Neutrophil (primary cell): ENCODE results near the gene VLDLR.

Experiments
- H3K27ac ChIP-seq: fragments of 200-600 bp; sonication (generic); 2 replicates; pipeline ENCODE4 v1.5.1; 2016; ENCODE audit warnings: mild to moderate bottlenecking, moderate library complexity
- H3K27me3 ChIP-seq: fragments of 200-600 bp; sonication (generic); 2 replicates; pipeline ENCODE4 v1.6.0; 2016; ENCODE audit warnings: mild to moderate bottlenecking
- H3K36me3 ChIP-seq: fragments of 200-600 bp; sonication (generic); 2 replicates; pipeline ENCODE4 v1.5.1; 2017
- H3K4me1 ChIP-seq, 2 experiments: fragments of 200-600 bp in 1 of 2; sonication (generic) in 1 of 2; 1 replicate in 1 of 2; 2 replicates in 1 of 2; pipeline versions ENCODE4 v1.5.1 to v1.6.1; 2013 to 2016; ENCODE audit warnings: low read depth in 1 of 2, low read length in 1 of 2, mild to moderate bottlenecking in 1 of 2, moderate library complexity in 1 of 2; ENCODE audit not compliant: control insufficient read depth in 1 of 2, insufficient read depth in 1 of 2
- H3K4me3 ChIP-seq, 2 experiments: fragments of 200-600 bp in 1 of 2; sonication (generic) in 1 of 2; 1 replicate in 1 of 2; 2 replicates in 1 of 2; pipeline ENCODE4 v1.5.1; 2013 to 2016; ENCODE audit warnings: low read depth in 1 of 2, low read length in 1 of 2, mild to moderate bottlenecking in 1 of 2, moderate library complexity in 1 of 2
- H3K9me3 ChIP-seq: fragments of 200-600 bp; sonication (generic); 2 replicates; pipeline ENCODE4 v1.5.1; 2016
- TF ChIP-seq, protein P1 (sequence below): fragments of 200-600 bp; sonication (generic); IDR thresholded peaks from 2 replicates; pipeline ENCODE4 v1.5.1; 2016; ENCODE audit warnings: antibody characterized with exemption

Gene VLDLR

DNA sequence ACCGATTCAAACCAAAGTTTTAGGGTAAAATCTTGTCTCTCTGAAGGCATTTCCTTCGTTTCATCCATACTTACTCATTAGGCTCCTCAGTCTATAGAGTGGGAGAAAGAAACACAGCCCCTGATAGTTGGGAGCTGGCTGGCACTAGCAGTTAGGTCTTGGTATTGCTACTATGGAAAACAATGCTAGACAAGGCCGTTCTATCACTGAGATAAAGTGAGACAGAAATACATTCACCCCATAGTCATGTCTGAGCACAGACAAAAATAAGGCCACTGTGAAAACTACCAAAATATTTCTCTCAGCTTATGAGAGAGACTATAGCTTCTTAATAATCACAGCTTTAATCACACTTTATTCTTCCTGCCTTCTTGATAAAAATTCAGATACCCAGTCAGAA, 67.0 kb downstream of the VLDLR start:
- TF ChIP-seq, protein P1, sequence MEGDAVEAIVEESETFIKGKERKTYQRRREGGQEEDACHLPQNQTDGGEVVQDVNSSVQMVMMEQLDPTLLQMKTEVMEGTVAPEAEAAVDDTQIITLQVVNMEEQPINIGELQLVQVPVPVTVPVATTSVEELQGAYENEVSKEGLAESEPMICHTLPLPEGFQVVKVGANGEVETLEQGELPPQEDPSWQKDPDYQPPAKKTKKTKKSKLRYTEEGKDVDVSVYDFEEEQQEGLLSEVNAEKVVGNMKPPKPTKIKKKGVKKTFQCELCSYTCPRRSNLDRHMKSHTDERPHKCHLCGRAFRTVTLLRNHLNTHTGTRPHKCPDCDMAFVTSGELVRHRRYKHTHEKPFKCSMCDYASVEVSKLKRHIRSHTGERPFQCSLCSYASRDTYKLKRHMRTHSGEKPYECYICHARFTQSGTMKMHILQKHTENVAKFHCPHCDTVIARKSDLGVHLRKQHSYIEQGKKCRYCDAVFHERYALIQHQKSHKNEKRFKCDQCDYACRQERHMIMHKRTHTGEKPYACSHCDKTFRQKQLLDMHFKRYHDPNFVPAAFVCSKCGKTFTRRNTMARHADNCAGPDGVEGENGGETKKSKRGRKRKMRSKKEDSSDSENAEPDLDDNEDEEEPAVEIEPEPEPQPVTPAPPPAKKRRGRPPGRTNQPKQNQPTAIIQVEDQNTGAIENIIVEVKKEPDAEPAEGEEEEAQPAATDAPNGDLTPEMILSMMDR, result no peak
- Histone ChIP-seq H3K27me3 (no peaks in the 10 kb centered on the region), H3K36me3 (no peaks in the 10 kb centered on the region), H3K4me3 (no peak overlapping the region), H3K9me3 (no peaks in the 10 kb centered on the region), H3K4me1 (no peaks in the 10 kb centered on the region), H3K27ac (no peak overlapping the region)

DNA sequence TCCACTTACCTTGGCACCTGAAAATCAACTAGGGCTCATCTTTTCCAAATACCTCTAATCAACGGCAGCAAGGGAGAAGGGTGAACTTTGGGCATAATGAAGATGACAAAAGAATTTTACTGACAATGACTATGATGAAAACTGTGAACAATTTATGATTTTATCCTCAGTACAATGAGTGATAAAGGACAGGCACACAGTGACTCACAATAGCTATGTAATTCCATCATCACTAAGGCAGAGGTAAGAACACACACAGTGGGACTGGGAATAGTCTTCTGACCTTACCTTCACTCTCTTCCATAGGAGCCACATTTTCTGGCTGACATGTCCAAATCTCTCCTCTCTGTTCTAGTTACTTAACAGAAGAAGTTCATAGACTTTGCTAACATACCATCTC, 69.6 kb downstream of the VLDLR start:
- Histone ChIP-seq H3K27ac (no peak overlapping the region), H3K36me3 (no peaks in the 10 kb centered on the region), H3K4me3 (no peak overlapping the region), H3K4me1 (no peaks in the 10 kb centered on the region), H3K9me3 (no peaks in the 10 kb centered on the region), H3K27me3 (no peaks in the 10 kb centered on the region)
- TF ChIP-seq, protein P1, result no peak

GRCh38 chr9:2691626-2692025, 70.0 kb downstream of the VLDLR start:
- TF ChIP-seq, protein P1, result no peak
- Histone ChIP-seq H3K9me3 (no peaks in the 10 kb centered on the region), H3K4me3 (no peak overlapping the region)

GRCh38 chr9:2693056-2693455, 71.5 kb downstream of the VLDLR start:
- H3K4me1 ChIP-seq, result no peaks in the 10 kb centered on the region
- TF ChIP-seq, protein P1, result no peak
- H3K27me3 ChIP-seq, result no peaks in the 10 kb centered on the region
- no peaks in the 10 kb centered on the region for H3K9me3 ChIP-seq
- no peak overlapping the region for H3K4me3 ChIP-seq
- no peaks in the 10 kb centered on the region for H3K36me3 ChIP-seq
- H3K27ac ChIP-seq, result no peak overlapping the region

More at GRCh38 chr9:2691626-2692025, 70.0 kb downstream of the VLDLR start:
- no peaks in the 10 kb centered on the region for H3K27me3 ChIP-seq
- no peaks in the 10 kb centered on the region for H3K36me3 ChIP-seq
- H3K27ac ChIP-seq, result no peak overlapping the region
- H3K4me1 ChIP-seq, result no peaks in the 10 kb centered on the region

GRCh38 chr9:2697492-2697891, 75.9 kb downstream of the VLDLR start:
- TF ChIP-seq, protein P1, result no peak

GRCh38 chr9:2700398-2700797, 78.8 kb downstream of the VLDLR start:
- no peaks in the 10 kb centered on the region for H3K36me3 ChIP-seq
- H3K27ac ChIP-seq, result no peak overlapping the region
- no peaks in the 10 kb centered on the region for H3K27me3 ChIP-seq
- H3K9me3 ChIP-seq, result no peaks in the 10 kb centered on the region
- no peak overlapping the region for H3K4me3 ChIP-seq
- TF ChIP-seq, protein P1, result no peak
- no peaks in the 10 kb centered on the region for H3K4me1 ChIP-seq

More at GRCh38 chr9:2697492-2697891, 75.9 kb downstream of the VLDLR start:
- Histone ChIP-seq H3K9me3 (no peaks in the 10 kb centered on the region), H3K4me3 (no peak overlapping the region), H3K4me1 (no peaks in the 10 kb centered on the region), H3K27ac (no peak overlapping the region), H3K36me3 (no peaks in the 10 kb centered on the region), H3K27me3 (no peaks in the 10 kb centered on the region)
